Peyer's patch (tissue), 4 donors: Measurements from ENCODE around the gene AP4B1. TPM values are rescaled to one million over a fixed set of nuclear protein-coding genes. Genes with fewer than 3 reads are reported as not detected.

Experiments
- DNase-seq, 3 donors: peaks; one replicate each; pipeline ENCODE4 v3.0.0-alpha.2; 2017 to 2019
- H3K27ac ChIP-seq, 4 donors: fragments of 200-600 bp; sonication (generic); one replicate each; pipeline ENCODE4 v1.5.1; 2016 to 2019
- H3K27me3 ChIP-seq, 2 donors: fragments of 200-600 bp; sonication (generic); one replicate each; pipeline ENCODE4 v1.5.1; 2019
- H3K36me3 ChIP-seq, 3 donors: fragments of 200-600 bp; sonication (generic); one replicate each; pipeline ENCODE4 v1.5.1; 2016 to 2019
- H3K4me1 ChIP-seq, 4 donors: fragments of 200-600 bp; sonication (generic); one replicate each; pipeline ENCODE4 v1.5.1; 2016 to 2019
- H3K4me3 ChIP-seq, 4 donors: fragments of 200-600 bp; sonication (generic); 1 replicate in 3 of 4; 2 replicates in 1 of 4; pipeline ENCODE4 v1.5.1; 2016 to 2019; ENCODE audit warnings: mild to moderate bottlenecking in 1 of 4
- H3K9me3 ChIP-seq, 4 donors: fragments of 200-600 bp; sonication (generic); one replicate each; pipeline ENCODE4 v1.5.1; 2016 to 2019; ENCODE audit warnings: mild to moderate bottlenecking in 1 of 4
- CTCF ChIP-seq, 6 experiments: fragments of 450-650 bp in 4 of 6; fragments of 200-600 bp in 2 of 6; sonication (generic) in 1 of 6; IDR thresholded peaks; one replicate each; pipeline ENCODE4 v1.5.1; 2017 to 2019; ENCODE audit warnings: antibody characterized with exemption in 6 of 6, mild to moderate bottlenecking in 3 of 6, moderate library complexity in 1 of 6
- POLR2A ChIP-seq, 2 donors: fragments of 450-650 bp; IDR thresholded peaks; one replicate each; pipeline ENCODE4 v1.5.1; 2017; ENCODE audit warnings: antibody characterized with exemption in 2 of 2, mild to moderate bottlenecking in 2 of 2, moderate library complexity in 2 of 2
- total RNA-seq, 4 donors: library from RNA; depleted of rRNA; stranded (reverse); fragments of >200 nt; gene quantifications; one replicate each; pipeline ENCODE4 v1.1.0, GENCODE V29; 2016

Gene AP4B1
- total RNA-seq, 4 donors from 2014 or later: 20.8 to 45.8 (median 40.1) TPM

- no peak for DNase-seq
- no peak overlapping the region for H3K4me3 ChIP-seq
- peaks cover 0 to 27% (median 8%) of the 10 kb centered on the region in 4 donors for H3K4me1 ChIP-seq
- peaks cover 0 to 27% (median 0%) of the 10 kb centered on the region in 3 donors for H3K36me3 ChIP-seq
- H3K27ac ChIP-seq: no peak overlapping the region
- H3K27me3 ChIP-seq: no peaks in the 10 kb centered on the region
- TF ChIP-seq CTCF (IDR thresholded peaks at IDR 0.05) (no peak), POLR2A (IDR thresholded peaks at IDR 0.05) (no peak)
- no peaks in the 10 kb centered on the region for H3K9me3 ChIP-seq
Observed at GRCh38 chr1:113942527-113942926, 37.9 kb upstream of the AP4B1 start.

- no peaks in the 10 kb centered on the region for H3K9me3 ChIP-seq
- peaks cover 0 to 19% (median 5%) of the 10 kb centered on the region in 4 donors for H3K4me1 ChIP-seq
- H3K4me3 ChIP-seq: no peak overlapping the region
- no peaks in the 10 kb centered on the region for H3K27me3 ChIP-seq
- H3K36me3 ChIP-seq: peaks cover 0 to 27% (median 0%) of the 10 kb centered on the region in 3 donors
- DNase-seq: no peak
- H3K27ac ChIP-seq: peak overlapping the region in 1 of 4 donors; percentile 47
- no peak for TF ChIP-seq CTCF (IDR thresholded peaks at IDR 0.05)
- no peak for TF ChIP-seq POLR2A (IDR thresholded peaks at IDR 0.05)
Observed at GRCh38 chr1:113941245-113941559, 36.6 kb upstream of the AP4B1 start.

- Histone ChIP-seq H3K9me3 (no peaks in the 10 kb centered on the region), H3K27ac (peak overlapping the region in 3 of 4 donors; percentile 16 to 60 (median 47)), H3K36me3 (peaks cover 0 to 27% (median 0%) of the 10 kb centered on the region in 3 donors), H3K4me3 (no peak overlapping the region), H3K4me1 (peaks cover 0 to 15% (median 2%) of the 10 kb centered on the region in 4 donors), H3K27me3 (no peaks in the 10 kb centered on the region)
- no peak for DNase-seq
- TF ChIP-seq CTCF (IDR thresholded peaks at IDR 0.05) (no peak), POLR2A (IDR thresholded peaks at IDR 0.05) (no peak)
Observed at GRCh38 chr1:113940365-113941244, 36.0 kb upstream of the AP4B1 start.

- DNase-seq: no peak
- Histone ChIP-seq H3K27me3 (no peaks in the 10 kb centered on the region), H3K36me3 (peaks cover 0 to 17% (median 0%) of the 10 kb centered on the region in 3 donors), H3K9me3 (no peaks in the 10 kb centered on the region), H3K4me3 (no peak overlapping the region), H3K27ac (no peak overlapping the region), H3K4me1 (peaks cover 0 to 22% (median 2%) of the 10 kb centered on the region in 4 donors)
- no peak for TF ChIP-seq CTCF (IDR thresholded peaks at IDR 0.05)
- TF ChIP-seq POLR2A (IDR thresholded peaks at IDR 0.05): no peak
Observed at GRCh38 chr1:113938192-113938591, 33.6 kb upstream of the AP4B1 start.

- H3K9me3 ChIP-seq: no peaks in the 10 kb centered on the region
- H3K36me3 ChIP-seq: peaks cover 0 to 11% (median 0%) of the 10 kb centered on the region in 3 donors
- no peak overlapping the region for H3K27ac ChIP-seq
- H3K4me3 ChIP-seq: no peak overlapping the region
- DNase-seq: no peak
- peaks cover 0 to 28% (median 2%) of the 10 kb centered on the region in 4 donors for H3K4me1 ChIP-seq
- TF ChIP-seq POLR2A (IDR thresholded peaks at IDR 0.05): no peak
- no peak for TF ChIP-seq CTCF (IDR thresholded peaks at IDR 0.05)
- no peaks in the 10 kb centered on the region for H3K27me3 ChIP-seq
Observed at GRCh38 chr1:113937146-113937545, 32.5 kb upstream of the AP4B1 start.
